Esophagus muscularis mucosa (tissue), 4 donors: ENCODE measurements around the gene POLN.

Experiments used
- CTCF ChIP-seq, 3 experiments: fragments of 200-600 bp in 2 of 3; fragments of 450-650 bp in 1 of 3; sonication (generic) in 2 of 3; IDR thresholded peaks; one replicate each; pipeline ENCODE4 v1.5.1; 2017 to 2019; ENCODE audit warnings: antibody characterized with exemption in 3 of 3, mild to moderate bottlenecking in 2 of 3, moderate library complexity in 1 of 3
- EP300 ChIP-seq: sonication (generic); formaldehyde crosslinking; IDR thresholded peaks from one replicate; pipeline ENCODE4 v1.6.1; 2017; ENCODE audit warnings: antibody characterized with exemption
- POLR2A ChIP-seq: fragments of 450-650 bp; IDR thresholded peaks from one replicate; pipeline ENCODE4 v1.6.1; 2017; ENCODE audit warnings: antibody characterized with exemption, moderate library complexity, mild to moderate bottlenecking, low read depth

GRCh38 chr4:2094545-2094944 lies 147.4 kb downstream of the POLN start:
- TF ChIP-seq EP300 (no peak), CTCF (IDR thresholded peaks at IDR 0.05) (no peak), POLR2A (no peak)
